Measurements from ENCODE around the gene AMELY.
"Not testable (repeated sequence)": the region's sequence is repeated elsewhere in the genome, so short reads cannot be mapped to it uniquely, and the experiment has no call there.

The AMELY gene, protein sequence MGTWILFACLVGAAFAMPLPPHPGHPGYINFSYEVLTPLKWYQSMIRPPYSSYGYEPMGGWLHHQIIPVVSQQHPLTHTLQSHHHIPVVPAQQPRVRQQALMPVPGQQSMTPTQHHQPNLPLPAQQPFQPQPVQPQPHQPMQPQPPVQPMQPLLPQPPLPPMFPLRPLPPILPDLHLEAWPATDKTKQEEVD

GRCh38 chrY:6911253-6911881 lies at the start of gene AMELY:
TSS of gene AMELY (minus strand) at chrY:6911752. CDS start at chrY:6872608, 39,144 bp downstream.
- DNase-seq: no peak

DNA sequence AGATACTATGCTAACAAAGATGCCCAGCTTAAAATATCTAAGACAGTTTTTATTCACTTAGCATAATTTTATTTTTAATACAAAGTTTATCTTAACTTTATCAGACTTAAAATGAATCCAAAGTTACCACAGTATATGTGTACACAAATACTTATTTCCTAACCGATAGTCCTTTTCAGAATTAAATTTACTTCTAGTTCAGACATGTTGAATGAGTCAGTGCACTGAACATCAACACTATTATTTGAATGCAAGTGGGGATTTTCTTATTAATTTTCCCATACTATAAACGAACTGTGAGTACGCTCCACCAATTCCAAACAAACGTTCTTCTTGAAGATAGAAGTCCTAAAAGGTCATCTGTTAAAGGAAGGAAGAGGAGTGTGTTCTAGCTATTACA lies 38.4 kb upstream of the AMELY start:
- no peak for DNase-seq

DNA sequence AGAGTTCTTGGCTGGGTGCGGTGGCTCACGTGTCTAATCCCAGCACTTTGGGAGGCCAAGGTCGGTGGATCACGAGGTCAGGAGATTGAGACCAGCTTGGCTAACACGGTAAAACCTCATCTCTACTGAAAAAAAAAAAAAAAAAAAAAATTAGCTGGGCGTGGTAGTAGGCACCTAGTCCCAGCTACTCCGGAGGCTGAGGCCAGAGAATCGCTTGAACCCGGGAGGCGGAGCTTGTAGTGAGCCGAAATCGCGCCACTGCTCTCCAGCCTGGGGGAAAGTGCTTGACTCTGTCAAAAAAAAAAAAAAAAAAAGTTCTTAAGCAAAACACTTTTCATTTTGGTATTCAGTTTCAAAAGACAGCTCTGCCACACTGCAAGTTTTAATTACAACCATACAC lies 36.8 kb upstream of the AMELY start:
- DNase-seq: no peak

GRCh38 chrY:6947695-6948094 lies 36.1 kb upstream of the AMELY start:
- no peak for DNase-seq

DNA sequence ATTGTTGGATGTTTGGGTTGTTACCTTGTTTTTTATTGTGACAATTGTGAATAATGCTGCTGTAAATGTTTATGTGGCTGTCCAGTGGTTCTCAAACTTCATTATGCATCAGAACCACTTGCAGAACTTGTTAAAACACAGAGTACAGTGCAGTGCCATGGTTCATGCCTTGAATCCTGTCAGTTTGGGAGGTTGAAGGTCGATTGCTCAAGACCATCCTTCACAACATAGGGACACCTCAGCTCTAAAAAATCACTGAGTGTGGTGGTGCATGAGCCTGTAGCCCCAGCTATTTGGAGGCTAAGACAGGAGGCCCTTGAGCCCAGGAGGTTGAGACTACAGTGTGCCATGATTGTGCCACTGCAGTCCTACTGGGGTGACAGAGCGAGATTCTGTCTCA lies 23.9 kb upstream of the AMELY start:
- DNase-seq: no peak

DNA sequence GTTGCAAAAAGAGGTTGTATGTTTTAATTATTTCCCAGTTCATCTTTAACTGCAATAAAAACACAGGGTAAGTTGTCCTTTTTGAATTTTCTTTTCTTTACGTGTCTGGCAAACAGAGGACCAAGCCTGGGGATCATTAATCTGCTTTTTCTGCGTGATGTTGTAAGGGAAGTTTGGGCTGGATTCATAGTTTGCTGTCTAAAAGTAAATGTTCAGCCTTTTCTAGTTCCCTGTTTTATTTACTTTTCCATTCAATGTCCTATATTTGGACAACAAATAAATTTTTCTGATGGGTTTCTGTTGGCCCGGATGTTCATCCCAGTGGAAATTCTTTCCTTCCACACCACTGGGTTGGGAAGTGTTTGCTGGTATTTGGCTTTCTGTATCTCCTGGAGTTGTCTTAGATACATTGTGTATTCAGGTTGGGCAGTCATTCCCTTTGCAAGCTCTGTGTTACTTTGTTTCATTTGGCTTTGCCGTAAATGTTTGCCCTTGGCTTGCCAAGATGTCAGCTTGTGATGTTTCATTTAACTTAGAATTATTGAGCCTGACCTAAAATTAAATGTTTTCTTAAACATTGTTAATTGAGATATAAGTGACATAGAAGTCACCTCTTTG lies 20.3 kb upstream of the AMELY start:
- DNase-seq: no peak

- DNase-seq: no peak
Observed at GRCh38 chrY:6929237-6929636, 17.7 kb upstream of the AMELY start.

GRCh38 chrY:6928265-6928664 lies 16.7 kb upstream of the AMELY start:
- no peak for DNase-seq

DNA sequence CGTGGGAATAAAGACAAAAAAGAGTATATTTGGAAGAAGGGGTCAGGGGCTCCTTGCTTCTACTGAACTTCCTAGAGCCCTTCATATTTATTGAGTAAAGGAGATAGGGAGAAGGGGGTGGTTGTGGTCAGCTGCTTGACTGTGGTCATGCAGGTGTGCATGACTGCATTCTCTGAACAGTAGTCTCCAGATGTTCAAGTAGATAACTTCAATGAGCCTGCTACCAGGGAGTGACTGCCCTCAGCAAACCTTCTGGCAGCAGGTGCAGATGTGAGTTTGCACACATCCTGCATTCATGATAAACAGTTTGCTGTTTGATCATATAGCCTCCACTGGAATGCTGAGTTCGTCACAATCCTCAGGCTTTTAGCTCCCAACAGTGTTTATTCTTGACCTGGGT lies 9.5 kb upstream of the AMELY start:
- DNase-seq: no peak

GRCh38 chrY:6913362-6913761 lies 1.8 kb upstream of the AMELY start:
- no peak for DNase-seq

GRCh38 chrY:6910372-6911252 lies 940 bp downstream of the AMELY start, which contains the start of gene TBL1Y:
TSS of gene TBL1Y (plus strand) at chrY:6910697. CDS start at chrY:7025085, 114,388 bp downstream.
- DNase-seq: no peak

GRCh38 chrY:6909856-6910255 lies 1.7 kb downstream of the AMELY start:
- no peak for DNase-seq

GRCh38 chrY:6909118-6909521 lies 2.4 kb downstream of the AMELY start:
- DNase-seq: no peak

DNA sequence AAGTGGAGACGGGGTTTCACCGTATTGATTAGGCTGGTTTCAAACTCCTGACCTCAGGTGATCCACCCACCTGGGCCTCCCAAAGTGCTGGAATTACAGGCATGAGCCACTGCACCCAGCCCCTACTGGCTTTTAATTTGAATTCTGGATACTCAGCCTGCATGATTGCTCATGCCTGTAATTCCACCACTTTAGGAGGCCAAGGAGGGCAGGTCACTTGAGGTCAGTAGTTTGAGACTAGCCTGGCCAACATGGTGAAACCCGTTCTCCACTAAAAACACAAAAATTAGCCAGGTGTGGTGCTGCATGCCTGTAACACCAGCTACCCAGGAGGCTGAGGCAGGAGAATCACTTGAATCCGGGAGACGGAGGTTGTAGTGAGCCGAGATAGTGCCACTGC lies 3.5 kb downstream of the AMELY start:
- not testable (repeated sequence) for DNase-seq

GRCh38 chrY:6907591-6907990 lies 4.0 kb downstream of the AMELY start:
- no peak for DNase-seq

- DNase-seq: not testable (repeated sequence)
Observed at GRCh38 chrY:6902116-6902515, 9.4 kb downstream of the AMELY start.

DNA sequence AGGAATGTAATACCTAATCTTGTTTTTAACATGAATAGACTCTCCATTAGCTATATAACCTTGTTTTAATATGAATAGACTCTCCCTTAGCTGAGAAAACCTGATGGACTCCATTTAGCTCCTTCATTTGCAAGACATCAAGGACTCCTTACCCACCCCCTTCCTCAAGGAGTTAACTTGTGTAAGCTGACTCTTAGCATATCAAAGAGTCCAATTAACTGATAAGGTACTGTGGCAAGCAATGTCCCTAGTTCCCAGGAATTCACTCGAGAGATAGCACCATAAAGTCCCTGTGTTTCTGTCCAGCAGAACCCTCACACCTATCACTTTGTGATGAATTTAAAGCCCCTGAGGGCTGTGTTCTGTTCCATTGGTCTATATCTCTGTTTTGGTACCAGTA lies 16.3 kb downstream of the AMELY start:
- DNase-seq: no peak

DNA sequence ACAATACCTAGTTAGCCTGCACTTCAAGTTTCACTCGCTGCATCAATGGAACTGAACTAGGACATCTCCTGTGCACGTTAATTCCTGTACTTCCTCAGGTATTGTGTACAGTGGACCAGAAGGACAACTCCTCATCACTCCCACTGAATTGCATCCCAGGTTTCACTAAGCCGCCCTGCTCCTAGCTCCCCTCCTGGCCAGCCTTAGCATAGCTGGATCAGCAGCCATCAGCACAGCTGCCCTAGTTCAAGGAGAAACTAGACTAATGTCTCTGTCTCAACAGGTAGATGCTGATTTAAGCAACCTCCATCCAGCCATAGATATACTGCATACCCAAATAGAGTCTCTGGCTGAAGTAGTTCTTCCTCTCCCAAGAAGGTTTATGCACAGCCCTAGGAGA lies 17.1 kb downstream of the AMELY start:
- DNase-seq: no peak

- DNase-seq: no peak
Observed at GRCh38 chrY:6849384-6849783, 62.2 kb downstream of the AMELY start.

DNA sequence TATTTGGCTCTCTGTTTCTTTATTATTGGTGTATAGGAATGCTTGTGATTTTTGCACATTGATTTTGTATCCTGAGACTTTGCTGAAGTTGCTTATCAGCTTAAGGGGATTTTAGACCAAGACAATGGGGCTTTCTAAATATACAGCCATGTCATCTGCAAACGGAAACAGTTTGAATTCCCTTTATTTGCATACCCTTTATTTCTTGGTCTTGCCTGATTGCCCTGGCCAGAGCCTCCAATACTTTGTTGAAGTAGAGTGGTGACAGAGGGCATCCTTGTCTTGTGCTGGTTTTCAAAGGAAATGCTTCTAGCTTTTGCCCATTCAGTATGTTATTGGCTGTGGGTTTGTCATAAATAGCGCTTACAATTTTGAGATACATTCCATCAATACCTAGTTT lies 68.9 kb downstream of the AMELY start:
- not testable (repeated sequence) for DNase-seq
